H9 (cell line): ENCODE measurements around the gene TTN. TPM values are rescaled to one million over a fixed set of nuclear protein-coding genes. Genes with fewer than 3 reads are reported as not detected.

Source experiments
- DNase-seq: peaks from one replicate; pipeline ENCODE4 v3.0.0-alpha.2; 2017
- H2AFZ ChIP-seq: one replicate; pipeline ENCODE4 v1.6.1; 2013; ENCODE audit warnings: mild to moderate bottlenecking, low read length, control low read depth, moderate library complexity
- H2AK5ac ChIP-seq: 2 replicates; pipeline ENCODE4 v1.6.1; 2013; ENCODE audit warnings: low read length, control low read depth, mixed read lengths; ENCODE audit not compliant: insufficient read length
- H2BK120ac ChIP-seq: one replicate; pipeline ENCODE4 v1.6.1; 2013; ENCODE audit warnings: low read depth, mild to moderate bottlenecking, low read length, control low read depth, inconsistent platforms; ENCODE audit not compliant: poor library complexity, severe bottlenecking
- H2BK12ac ChIP-seq: 2 replicates; pipeline ENCODE4 v1.6.1; 2013; ENCODE audit warnings: low read length, control low read depth, mixed read lengths, low read depth; ENCODE audit not compliant: insufficient read length
- H2BK15ac ChIP-seq: 2 replicates; pipeline ENCODE4 v1.6.1; 2013; ENCODE audit warnings: low read depth, low read length, control low read depth
- H2BK20ac ChIP-seq: one replicate; pipeline ENCODE4 v1.6.1; 2013; ENCODE audit warnings: low read depth, mild to moderate bottlenecking, low read length, control low read depth, inconsistent platforms; ENCODE audit not compliant: poor library complexity, severe bottlenecking
- H2BK5ac ChIP-seq: 2 replicates; pipeline ENCODE4 v1.6.1; 2013; ENCODE audit warnings: low read length, control low read depth, mixed read lengths; ENCODE audit not compliant: insufficient read length
- H3K14ac ChIP-seq: 2 replicates; pipeline ENCODE4 v1.6.1; 2013; ENCODE audit warnings: low read length, control low read depth; ENCODE audit not compliant: insufficient read depth
- H3K18ac ChIP-seq: 2 replicates; pipeline ENCODE4 v1.6.1; 2013; ENCODE audit warnings: low read depth, mild to moderate bottlenecking, mixed read lengths, low read length, control low read depth; ENCODE audit not compliant: insufficient read length
- H3K23ac ChIP-seq: 2 replicates; pipeline ENCODE4 v1.6.1; 2013; ENCODE audit warnings: low read length, control low read depth, mixed read lengths, low read depth; ENCODE audit not compliant: insufficient read length
- H3K23me2 ChIP-seq: 2 replicates; pipeline ENCODE4 v1.6.1; 2013; ENCODE audit warnings: low read depth, mild to moderate bottlenecking, mixed read lengths, low read length, control low read depth; ENCODE audit not compliant: insufficient read length, poor library complexity, severe bottlenecking
- H3K27ac ChIP-seq: 2 replicates; pipeline ENCODE4 v1.5.1; 2013; ENCODE audit warnings: low read length, control low read depth, mixed read lengths, low read depth; ENCODE audit not compliant: insufficient read length
- H3K27me3 ChIP-seq: 2 replicates; pipeline ENCODE4 v1.6.1; 2013; ENCODE audit warnings: low read length, control low read depth, inconsistent platforms; ENCODE audit not compliant: insufficient read depth
- H3K4ac ChIP-seq: 2 replicates; pipeline ENCODE4 v1.6.1; 2013; ENCODE audit warnings: low read depth, mild to moderate bottlenecking, control low read depth, inconsistent platforms, low read length, moderate library complexity
- H3K4me1 ChIP-seq: 2 replicates; pipeline ENCODE4 v1.6.1; 2013; ENCODE audit warnings: low read length, control low read depth, inconsistent platforms; ENCODE audit not compliant: insufficient read depth
- H3K4me2 ChIP-seq: 2 replicates; pipeline ENCODE4 v1.6.1; 2013; ENCODE audit warnings: low read length, control low read depth, mixed read lengths; ENCODE audit not compliant: insufficient read length, insufficient read depth
- H3K56ac ChIP-seq: 2 replicates; pipeline ENCODE4 v1.6.1; 2013; ENCODE audit warnings: low read depth, mild to moderate bottlenecking, mixed read lengths, low read length, control low read depth; ENCODE audit not compliant: insufficient read length
- H3K79me1 ChIP-seq: 2 replicates; pipeline ENCODE4 v1.6.1; 2013; ENCODE audit warnings: low read depth, mild to moderate bottlenecking, moderate library complexity, low read length, control low read depth, inconsistent platforms; ENCODE audit not compliant: insufficient read depth, poor library complexity, severe bottlenecking
- H3K79me2 ChIP-seq: 2 replicates; pipeline ENCODE4 v1.6.1; 2013; ENCODE audit warnings: low read length, control low read depth, inconsistent platforms; ENCODE audit not compliant: insufficient read depth
- H3K9ac ChIP-seq: 2 replicates; pipeline ENCODE4 v1.6.1; 2013; ENCODE audit warnings: low read length, control low read depth, mixed read lengths; ENCODE audit not compliant: insufficient read length; ENCODE audit errors: extremely low read depth
- H3K9me3 ChIP-seq: one replicate; pipeline ENCODE4 v1.6.1; 2013; ENCODE audit warnings: low read depth, low read length, inconsistent platforms; ENCODE audit not compliant: control insufficient read depth
- H3T11ph ChIP-seq: one replicate; pipeline ENCODE4 v1.6.1; 2013; ENCODE audit warnings: mild to moderate bottlenecking, low read length, control low read depth, inconsistent platforms
- H4K20me1 ChIP-seq: one replicate; pipeline ENCODE4 v1.6.1; 2013; ENCODE audit not compliant: control insufficient read depth, insufficient read length, insufficient read depth
- H4K5ac ChIP-seq: 2 replicates; pipeline ENCODE4 v1.6.1; 2013; ENCODE audit warnings: low read depth, mild to moderate bottlenecking, mixed read lengths, low read length, control low read depth; ENCODE audit not compliant: insufficient read length
- H4K8ac ChIP-seq: replicated peaks from 2 replicates; pipeline ENCODE4 v1.6.1; 2013; ENCODE audit warnings: low read length, control low read depth, mixed read lengths, low read depth; ENCODE audit not compliant: insufficient read length
- H4K91ac ChIP-seq: 2 replicates; pipeline ENCODE4 v1.6.1; 2013; ENCODE audit warnings: low read depth, mild to moderate bottlenecking, moderate library complexity, mixed read lengths, low read length, control low read depth; ENCODE audit not compliant: insufficient read length
- H3K27ac Mint-ChIP-seq, 3 experiments: 2 replicates in 2 of 3; 3 replicates in 1 of 3; pipeline ENCODE4 v1.8.0; 2020 to 2021; ENCODE audit warnings: mixed read lengths in 3 of 3, mild to moderate bottlenecking in 1 of 3, moderate library complexity in 1 of 3
- H3K27me3 Mint-ChIP-seq: 2 replicates; pipeline ENCODE4 v1.8.0; 2021; ENCODE audit warnings: low read depth, mild to moderate bottlenecking, moderate library complexity, mixed read lengths
- H3K36me3 Mint-ChIP-seq, 3 experiments: 2 replicates in 2 of 3; 3 replicates in 1 of 3; pipeline ENCODE4 v1.8.0; 2020 to 2021; ENCODE audit warnings: low read depth in 3 of 3, mixed read lengths in 3 of 3; ENCODE audit not compliant: insufficient read depth in 1 of 3
- H3K4me1 Mint-ChIP-seq, 2 experiments: 2 replicates each; pipeline ENCODE4 v1.8.0; 2020; ENCODE audit warnings: mixed read lengths in 2 of 2
- H3K4me3 Mint-ChIP-seq, 2 experiments: 2 replicates in 1 of 2; 3 replicates in 1 of 2; pipeline ENCODE4 v1.8.0; 2020 to 2021; ENCODE audit warnings: mild to moderate bottlenecking in 2 of 2, mixed read lengths in 2 of 2, moderate library complexity in 1 of 2
- H3K9me3 Mint-ChIP-seq, 2 experiments: 2 replicates in 1 of 2; 3 replicates in 1 of 2; pipeline ENCODE4 v1.8.0; 2020; ENCODE audit warnings: mild to moderate bottlenecking in 2 of 2, mixed read lengths in 2 of 2, moderate library complexity in 1 of 2
- WGBS: extraction: QIAGEN DNeasy Blood & Tissue Kit; methylation state at CpG from one replicate; pipeline ENCODE4 v1.1.7; 2013; ENCODE audit warnings: missing lambda C conversion rate, low lambda C conversion rate, mixed read lengths; ENCODE audit not compliant: insufficient read length; ENCODE audit errors: extremely low coverage; 5-methylcytosine and 5-hydroxymethylcytosine counted together
- total RNA-seq: library from RNA; stranded (reverse); gene quantifications from 2 replicates; pipeline ENCODE4 v1.2.1, GENCODE V29; 2021
- TF ChIP-seq, protein P1 (sequence below): fragments of 200-600 bp; sonication (generic); conservative IDR thresholded peaks from 3 replicates; pipeline ENCODE4 v1.8.0; 2021; ENCODE audit warnings: antibody characterized with exemption, mild to moderate bottlenecking

TTN gene
- total RNA-seq, 1 experiment from 2014 or later, result 0.70 TPM

DNA sequence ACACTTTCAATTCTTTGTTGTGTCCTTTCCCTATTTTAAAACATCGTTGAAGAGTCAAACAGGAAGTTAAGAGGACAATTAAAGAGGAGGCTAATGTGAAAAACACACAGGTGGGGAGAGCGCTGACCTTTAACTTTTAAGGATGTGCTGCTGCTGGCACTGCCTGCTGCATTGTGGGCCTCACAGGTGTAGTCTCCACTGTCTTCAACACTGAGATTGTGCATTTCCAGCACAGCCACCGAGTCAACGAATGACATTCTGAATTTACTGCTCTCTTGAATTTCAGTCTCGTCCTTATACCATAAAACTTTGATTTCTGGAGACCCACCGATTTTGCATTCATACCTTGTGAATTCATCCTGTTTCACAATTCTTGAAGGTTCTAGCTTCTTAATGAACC is 91.9 kb downstream of the TTN start:
- Histone ChIP-seq H3K23me2 (no peaks in the 10 kb centered on the region), H2BK5ac (no peak overlapping the region), H4K8ac (no peak overlapping the region), H3K27ac (no peak overlapping the region), H4K20me1 (no peaks in the 10 kb centered on the region), H3K18ac (no peak overlapping the region), H2AFZ (no peak overlapping the region), H3K9ac (no peak overlapping the region), H3T11ph (no peak overlapping the region), H3K9me3 (no peaks in the 10 kb centered on the region), H3K27me3 (no peaks in the 10 kb centered on the region), H3K4me2 (no peak overlapping the region), H2BK12ac (no peak overlapping the region), H4K5ac (no peak overlapping the region), H2BK15ac (no peak overlapping the region), H3K4me1 (no peaks in the 10 kb centered on the region), H3K79me1 (no peaks in the 10 kb centered on the region), H3K4ac (no peak overlapping the region), H3K79me2 (no peaks in the 10 kb centered on the region), H3K56ac (no peak overlapping the region), H3K23ac (no peak overlapping the region), H3K14ac (no peak overlapping the region), H4K91ac (no peak overlapping the region), H2AK5ac (no peak overlapping the region), H2BK120ac (no peak overlapping the region), H2BK20ac (no peak overlapping the region)
- TF ChIP-seq, protein P1, sequence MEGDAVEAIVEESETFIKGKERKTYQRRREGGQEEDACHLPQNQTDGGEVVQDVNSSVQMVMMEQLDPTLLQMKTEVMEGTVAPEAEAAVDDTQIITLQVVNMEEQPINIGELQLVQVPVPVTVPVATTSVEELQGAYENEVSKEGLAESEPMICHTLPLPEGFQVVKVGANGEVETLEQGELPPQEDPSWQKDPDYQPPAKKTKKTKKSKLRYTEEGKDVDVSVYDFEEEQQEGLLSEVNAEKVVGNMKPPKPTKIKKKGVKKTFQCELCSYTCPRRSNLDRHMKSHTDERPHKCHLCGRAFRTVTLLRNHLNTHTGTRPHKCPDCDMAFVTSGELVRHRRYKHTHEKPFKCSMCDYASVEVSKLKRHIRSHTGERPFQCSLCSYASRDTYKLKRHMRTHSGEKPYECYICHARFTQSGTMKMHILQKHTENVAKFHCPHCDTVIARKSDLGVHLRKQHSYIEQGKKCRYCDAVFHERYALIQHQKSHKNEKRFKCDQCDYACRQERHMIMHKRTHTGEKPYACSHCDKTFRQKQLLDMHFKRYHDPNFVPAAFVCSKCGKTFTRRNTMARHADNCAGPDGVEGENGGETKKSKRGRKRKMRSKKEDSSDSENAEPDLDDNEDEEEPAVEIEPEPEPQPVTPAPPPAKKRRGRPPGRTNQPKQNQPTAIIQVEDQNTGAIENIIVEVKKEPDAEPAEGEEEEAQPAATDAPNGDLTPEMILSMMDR, result no peak
- H3K4me1 Mint-ChIP-seq, result no peaks in the 10 kb centered on the region
- WGBS, result no CpG with 5 or more reads among the region's 6 CpGs
- H3K9me3 Mint-ChIP-seq, result no peaks in the 10 kb centered on the region
- H3K27me3 Mint-ChIP-seq, result peaks cover 2% of the 10 kb centered on the region; the same call in 1 of the 2 replicates
- no peaks in the 10 kb centered on the region for H3K36me3 Mint-ChIP-seq
- H3K27ac Mint-ChIP-seq, result no peak overlapping the region
- no peak overlapping the region for H3K4me3 Mint-ChIP-seq
- DNase-seq, result no peak
